ENCODE results near the gene MBTPS1. TPM values are rescaled to one million over a fixed set of nuclear protein-coding genes. Genes with fewer than 3 reads are reported as not detected.

MBTPS1 gene
- total RNA-seq, 2 donors from 2014 or later, result 69.6 to 80.7 TPM

- DNase-seq, result no peak
- no peaks in the 10 kb centered on the region for H3K9me3 ChIP-seq
- H3K9ac ChIP-seq (ENCODE audit: low read depth in 2 of 2, low read length in 2 of 2), result no peak overlapping the region
- intact Hi-C loops (cut with DNase I), result no loop called here
- no peaks in the 10 kb centered on the region for H3K4me1 ChIP-seq
- no peak for TF ChIP-seq CTCF (IDR thresholded peaks at IDR 0.05)
- H3K4me3 ChIP-seq, result no peak overlapping the region
- no peak overlapping the region for H3K27ac ChIP-seq
- H3K27me3 ChIP-seq, result no peaks in the 10 kb centered on the region
- H3K36me3 ChIP-seq, result peaks cover 17% of the 10 kb centered on the region
These were observed 45.6 kb downstream of the MBTPS1 start for GRCh38 chr16:84071121-84071520.

- no peak for TF ChIP-seq CTCF (IDR thresholded peaks at IDR 0.05)
- no peaks in the 10 kb centered on the region for H3K9me3 ChIP-seq
- H3K27ac ChIP-seq, result no peak overlapping the region
- H3K4me1 ChIP-seq, result no peaks in the 10 kb centered on the region
- peaks cover 18% of the 10 kb centered on the region for H3K36me3 ChIP-seq
- H3K27me3 ChIP-seq, result no peaks in the 10 kb centered on the region
- intact Hi-C loops (cut with DNase I), result loop anchor here (5.0 kb wide), 1 partner anchor 242 kb away; no protein-coding TSS in a partner anchor
- no peak for DNase-seq
- H3K4me3 ChIP-seq, result no peak overlapping the region
- no peak overlapping the region for H3K9ac ChIP-seq (ENCODE audit: low read depth in 2 of 2, low read length in 2 of 2)
These were observed 47.2 kb downstream of the MBTPS1 start for GRCh38 chr16:84069540-84069939.

GRCh38 chr16:84068783-84069462 is 47.8 kb downstream of the MBTPS1 start:
- Histone ChIP-seq H3K27me3 (no peaks in the 10 kb centered on the region), H3K9me3 (no peaks in the 10 kb centered on the region), H3K4me3 (no peak overlapping the region), H3K27ac (no peak overlapping the region), H3K9ac (ENCODE audit: low read depth in 2 of 2, low read length in 2 of 2) (no peak overlapping the region), H3K36me3 (peaks cover 18% of the 10 kb centered on the region), H3K4me1 (no peaks in the 10 kb centered on the region)
- intact Hi-C loops (cut with DNase I), result loop anchor here (5.0 kb wide), 1 partner anchor 242 kb away; no protein-coding TSS in a partner anchor
- no peak for TF ChIP-seq CTCF (IDR thresholded peaks at IDR 0.05)
- no peak for DNase-seq

- peaks cover 18% of the 10 kb centered on the region for H3K36me3 ChIP-seq
- DNase-seq, result no peak
- intact Hi-C loops (cut with DNase I), result loop anchor here (5.0 kb wide), 1 partner anchor 241 kb away; no protein-coding TSS in a partner anchor
These were observed 48.7 kb downstream of the MBTPS1 start for GRCh38 chr16:84068041-84068440.

GRCh38 chr16:84067640-84068039 is 49.1 kb downstream of the MBTPS1 start:
- H3K27me3 ChIP-seq, result no peaks in the 10 kb centered on the region
- no peak for TF ChIP-seq CTCF (IDR thresholded peaks at IDR 0.05)
- no peaks in the 10 kb centered on the region for H3K4me1 ChIP-seq
- H3K36me3 ChIP-seq, result peaks cover 22% of the 10 kb centered on the region
- no peak for DNase-seq
- no peak overlapping the region for H3K27ac ChIP-seq
- H3K4me3 ChIP-seq, result no peak overlapping the region
- H3K9ac ChIP-seq (ENCODE audit: low read depth in 2 of 2, low read length in 2 of 2), result no peak overlapping the region
- H3K9me3 ChIP-seq, result no peaks in the 10 kb centered on the region
- intact Hi-C loops (cut with DNase I), result loop anchor here (5.0 kb wide), 1 partner anchor 240 kb away; no protein-coding TSS in a partner anchor

More at GRCh38 chr16:84068041-84068440, 48.7 kb downstream of the MBTPS1 start:
- H3K9ac ChIP-seq (ENCODE audit: low read depth in 2 of 2, low read length in 2 of 2), result no peak overlapping the region
- no peaks in the 10 kb centered on the region for H3K27me3 ChIP-seq
- no peak overlapping the region for H3K4me3 ChIP-seq
- H3K9me3 ChIP-seq, result no peaks in the 10 kb centered on the region
- H3K27ac ChIP-seq, result no peak overlapping the region
- no peaks in the 10 kb centered on the region for H3K4me1 ChIP-seq
- no peak for TF ChIP-seq CTCF (IDR thresholded peaks at IDR 0.05)

All from colonic mucosa (tissue), 4 donors.